ENCODE results near the gene SPRYD7.

DNA sequence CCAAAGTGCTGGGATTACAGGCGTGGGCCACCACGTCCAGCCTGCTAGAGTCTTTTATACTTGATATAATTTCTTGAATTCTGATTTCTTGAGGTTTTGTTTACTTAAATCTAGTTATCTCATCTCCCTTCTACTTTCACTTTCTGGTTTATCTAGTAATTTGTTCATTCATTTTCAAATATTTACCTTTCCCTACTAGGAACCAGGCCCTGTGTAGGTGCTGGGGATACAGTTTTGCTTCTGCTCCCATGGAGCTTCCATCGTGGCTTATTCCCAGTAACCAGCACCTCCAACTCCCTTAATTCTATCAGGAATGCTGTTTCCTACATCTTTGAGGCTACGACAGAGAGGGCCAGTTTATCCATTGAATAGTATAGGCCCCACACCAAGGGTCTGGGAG, 36.6 kb upstream of the SPRYD7 start:
- TF ChIP-seq CTCF (IDR thresholded peaks at IDR 0.05) (no peak), POLR2A (IDR thresholded peaks at IDR 0.05) (no peak)
